Fibroblast of pulmonary artery (primary cell): Measurements from ENCODE around the gene TMEM234.

Source experiments
- DNase-seq: peaks from one replicate; pipeline ENCODE4 v3.0.0-alpha.2; 2010; ENCODE audit warnings: low read depth
- H3K4me3 ChIP-seq: replicated peaks from 2 replicates; pipeline ENCODE4 v1.5.1; 2011; ENCODE audit warnings: low read depth, mild to moderate bottlenecking, control low read depth, low read length, moderate library complexity
- CTCF ChIP-seq: IDR thresholded peaks from 2 replicates; pipeline ENCODE4 v1.5.1; 2011; ENCODE audit warnings: mild to moderate bottlenecking, control low read depth, low read length, inconsistent platforms; ENCODE audit errors: missing control alignments

Gene TMEM234

GRCh38 chr1:32208469-32208868 is 13.7 kb downstream of the TMEM234 start:
- H3K4me3 ChIP-seq: no peak overlapping the region
- TF ChIP-seq CTCF: no peak
- DNase-seq: no peak

- DNase-seq: peak; percentile 80
- peak within 1 kb of the TSS; percentile 77 for H3K4me3 ChIP-seq
- TF ChIP-seq CTCF: no peak
Observed at GRCh38 chr1:32205401-32206370, 16.5 kb downstream of the TMEM234 start, which contains the start of gene IQCC. Gene IQCC (plus strand): TSS chr1:32205671. CDS start chr1:32205682, 11 bp downstream.

- no peak for TF ChIP-seq CTCF
- DNase-seq: no peak
- H3K4me3 ChIP-seq: peak overlapping the region; percentile 77
Observed at GRCh38 chr1:32204943-32205361, 17.2 kb downstream of the TMEM234 start.

GRCh38 chr1:32201011-32201855 is 20.9 kb downstream of the TMEM234 start:
- H3K4me3 ChIP-seq: peak overlapping the region; percentile 62
- TF ChIP-seq CTCF: no peak
- DNase-seq: peak; percentile 60

GRCh38 chr1:32200226-32201010 is 21.7 kb downstream of the TMEM234 start, which contains the start of gene CCDC28B:
Gene CCDC28B (plus strand): TSS chr1:32200595. CDS start chr1:32201936, 1,341 bp downstream.
- peak within 1 kb of the TSS; percentile 62 for H3K4me3 ChIP-seq
- DNase-seq: peak; percentile 63
- TF ChIP-seq CTCF: no peak

GRCh38 chr1:32199717-32200072 is 22.5 kb downstream of the TMEM234 start:
- no peak overlapping the region for H3K4me3 ChIP-seq
- DNase-seq: no peak
- no peak for TF ChIP-seq CTCF
